Activated CD4-positive, alpha-beta T cell treated with anti-CD3 and anti-CD28 coated beads, Interleukin-2, amount 50 U/mL, for 48 hours (primary cell): ENCODE measurements around the gene EGR2.
"Not testable (repeated sequence)": the region's sequence is repeated elsewhere in the genome, so short reads cannot be mapped to it uniquely, and the experiment has no call there.

Experiments used
- DNase-seq, 2 experiments: peaks; one replicate each; pipeline ENCODE4 v3.0.0-alpha.2; 2020

The EGR2 gene

GRCh38 chr10:62792261-62792660 is 23.9 kb downstream of the EGR2 start:
- no peak for DNase-seq

DNA sequence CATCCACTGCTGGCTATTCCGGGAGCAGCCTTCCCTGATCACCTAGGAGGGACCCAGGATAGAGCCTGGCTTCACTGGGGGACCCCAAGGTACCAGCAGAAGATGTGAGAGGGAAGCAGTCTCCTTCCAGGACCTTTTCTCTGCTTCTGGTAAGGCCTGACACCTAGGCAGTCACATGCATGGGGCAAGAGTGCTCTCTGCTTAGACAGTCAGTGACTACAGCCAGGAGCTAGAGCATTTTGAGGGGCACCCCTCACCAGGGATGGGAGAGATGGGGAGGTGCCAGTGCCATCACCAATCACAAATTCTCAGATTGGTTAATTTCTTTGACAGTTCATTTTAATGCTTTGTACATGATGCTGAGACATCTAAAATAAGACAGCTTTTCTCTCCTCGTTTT is 25.6 kb downstream of the EGR2 start:
- no peak for DNase-seq

- no peak for DNase-seq
These were observed 26.1 kb downstream of the EGR2 start for GRCh38 chr10:62790019-62790555.

- no peak for DNase-seq
These were observed 27.2 kb downstream of the EGR2 start for GRCh38 chr10:62788861-62789467.

GRCh38 chr10:62788285-62788684 is 27.9 kb downstream of the EGR2 start:
- not testable (repeated sequence) for DNase-seq

- DNase-seq = not testable (repeated sequence)
These were observed 31.6 kb downstream of the EGR2 start for GRCh38 chr10:62784537-62784936.

- DNase-seq = peak; percentile 83 to 89
These were observed 36.5 kb downstream of the EGR2 start for GRCh38 chr10:62779487-62780248.

DNA sequence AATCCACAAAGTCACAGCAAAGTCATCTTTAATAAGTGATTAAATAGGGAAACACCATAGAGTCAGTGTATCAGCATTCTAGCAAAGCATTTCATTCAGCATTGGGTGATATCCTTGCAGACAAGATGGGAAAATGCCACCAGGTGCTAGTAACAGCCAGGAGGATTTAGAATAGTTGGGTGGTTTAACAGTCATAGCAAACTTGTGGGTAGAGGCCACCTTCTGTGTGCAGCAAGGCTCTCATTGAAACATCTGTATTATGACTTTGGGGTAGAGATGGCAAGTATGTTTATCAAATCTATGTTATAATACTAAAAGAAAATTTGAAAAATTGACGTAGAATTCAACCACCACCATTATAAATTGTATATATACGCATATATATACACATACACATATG is 38.0 kb downstream of the EGR2 start:
- DNase-seq = no peak

GRCh38 chr10:62772186-62772974 is 43.8 kb downstream of the EGR2 start:
- DNase-seq = no peak

DNA sequence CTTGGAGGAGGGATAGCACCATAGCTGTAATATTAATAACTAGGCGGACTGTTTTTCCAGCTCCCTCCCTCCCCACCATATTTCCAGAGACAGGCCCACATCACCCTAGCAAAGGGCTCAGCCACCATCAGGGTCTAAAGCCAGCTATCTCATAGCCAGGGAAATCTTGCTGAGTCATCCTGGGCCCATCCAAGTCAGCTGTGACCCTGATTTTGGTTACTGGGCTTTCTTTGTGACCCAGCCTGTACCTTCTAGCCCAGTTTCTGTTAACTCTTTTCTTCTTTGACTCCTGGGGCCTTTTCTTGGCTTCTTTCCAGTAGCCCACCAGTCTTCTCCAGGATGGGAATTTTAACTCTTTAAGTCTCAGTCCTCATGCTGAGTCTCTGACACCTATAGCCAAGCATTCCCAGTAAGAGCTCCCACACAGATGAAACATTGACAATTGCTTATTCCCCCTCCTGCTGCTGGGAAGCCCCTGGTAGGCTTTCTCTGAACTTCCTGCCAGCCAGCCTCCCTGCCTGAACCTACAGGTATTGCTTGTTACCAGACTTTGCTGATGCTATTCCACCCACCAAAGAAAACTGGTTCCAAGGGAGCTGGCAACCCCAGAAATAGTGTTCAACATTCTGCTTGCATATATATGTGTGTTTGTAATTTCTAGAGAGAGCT is 46.5 kb downstream of the EGR2 start:
- no peak for DNase-seq

DNA sequence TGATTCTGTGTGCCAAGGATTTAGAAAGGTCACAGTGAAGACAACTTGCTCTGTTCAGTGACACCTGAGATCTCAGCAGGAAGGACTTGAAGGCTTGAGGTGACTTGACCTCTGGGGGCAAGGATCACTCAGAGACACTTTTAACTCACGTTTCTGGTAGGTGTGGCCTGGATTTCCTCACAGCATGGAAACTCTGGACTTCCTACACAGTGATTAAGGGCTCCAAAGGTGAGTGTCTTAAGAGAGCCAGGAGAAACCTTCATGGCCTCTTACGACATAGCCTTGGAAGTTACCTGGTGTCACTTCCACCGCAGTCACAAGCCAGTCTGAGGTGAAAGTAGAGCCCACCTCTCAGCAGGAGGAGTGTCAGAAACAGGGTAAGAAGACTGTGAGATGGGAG is 49.8 kb downstream of the EGR2 start:
- DNase-seq = no peak

DNA sequence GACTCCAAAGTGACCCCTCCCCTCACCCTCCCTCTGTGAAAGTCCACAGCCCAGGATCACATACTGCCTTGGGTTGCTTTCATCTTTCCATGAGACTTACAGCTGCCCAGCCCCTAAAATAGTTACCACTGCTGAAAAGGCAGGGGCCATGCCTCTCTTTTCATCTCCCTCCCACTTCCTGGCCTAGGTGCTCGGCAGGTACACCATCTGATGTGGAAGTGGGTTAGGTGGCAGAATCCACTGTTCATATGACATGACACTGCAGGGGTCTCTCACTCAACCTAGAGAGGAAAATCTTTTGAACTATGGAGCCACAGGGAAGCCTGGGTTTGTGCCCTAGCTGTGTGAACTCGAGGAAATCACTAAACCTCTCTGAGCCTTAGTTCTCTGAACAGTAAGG is 50.4 kb downstream of the EGR2 start:
- no peak for DNase-seq

DNA sequence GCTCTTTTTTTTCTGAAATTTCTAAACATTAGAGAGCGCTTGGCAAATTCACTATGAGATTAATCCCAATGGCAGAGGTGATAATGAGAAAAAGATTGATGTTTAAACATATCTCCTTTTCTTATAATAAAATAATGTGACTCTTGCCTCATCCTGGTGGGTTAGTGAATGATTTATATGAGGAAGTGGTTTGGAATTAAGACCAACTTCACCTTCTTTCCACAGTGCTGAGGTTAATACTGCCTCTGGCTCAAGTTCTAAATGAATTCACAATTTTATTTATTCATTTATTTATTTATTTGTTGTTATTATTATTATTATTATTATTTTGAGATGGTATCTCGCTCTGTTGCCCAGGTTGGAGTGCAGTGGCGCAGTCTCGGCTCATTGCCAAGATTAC is 52.2 kb downstream of the EGR2 start:
- DNase-seq = no peak

DNA sequence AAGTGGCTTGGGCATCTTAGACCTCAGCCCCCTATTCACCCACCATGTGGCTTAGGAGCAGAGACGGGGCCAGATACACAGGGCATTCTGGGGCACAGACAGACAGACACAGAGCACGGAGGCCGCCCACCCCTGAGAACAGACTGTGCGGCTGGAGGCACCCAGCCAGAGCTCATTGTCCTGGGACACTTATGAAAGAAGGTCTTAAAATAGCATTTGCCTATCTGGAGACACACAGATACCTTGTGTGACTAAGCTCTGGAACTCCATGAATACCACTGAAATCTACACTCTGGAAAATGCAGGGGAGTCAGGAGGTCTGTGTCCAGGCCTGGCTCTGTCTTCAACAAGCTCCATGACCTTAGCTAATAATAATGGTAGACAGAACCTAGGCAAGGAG is 53.0 kb downstream of the EGR2 start:
- DNase-seq = no peak
